Activated CD8-positive, alpha-beta T cell treated with anti-CD3 and anti-CD28 coated beads for 36 hours (primary cell): Measurements from ENCODE around the gene SNRNP48. TPM values are rescaled to one million over a fixed set of nuclear protein-coding genes. Genes with fewer than 3 reads are reported as not detected.

ENCODE experiments used
- ATAC-seq: fragments of 200-7000 bp; cut with Tn5 transposase; one replicate; pipeline ENCODE4 v1.10.0; 2021; ENCODE audit warnings: mild to moderate bottlenecking, moderate library complexity
- CTCF ChIA-PET: fragments of 350-600 bp; sonication (Branson Sonifier 250); formaldehyde crosslinking; loops from one replicate; lab custom pipeline; 2021; ENCODE audit warnings: antibody characterized with exemption; lab: Charles Lee
- POLR2A ChIA-PET: fragments of 350-600 bp; sonication (Branson Sonifier 250); formaldehyde crosslinking; loops from one replicate; lab custom pipeline; 2021; ENCODE audit warnings: antibody characterized with exemption; lab: Charles Lee
- DNase-seq: peaks from one replicate; pipeline ENCODE4 v3.0.0-alpha.2; 2020
- H3K27ac Mint-ChIP-seq: one replicate; pipeline ENCODE4 v1.8.0; 2021; ENCODE audit warnings: mild to moderate bottlenecking, mixed read lengths
- H3K27me3 Mint-ChIP-seq: one replicate; pipeline ENCODE4 v1.8.0; 2021; ENCODE audit warnings: mixed read lengths
- H3K36me3 Mint-ChIP-seq: one replicate; pipeline ENCODE4 v1.8.0; 2021; ENCODE audit warnings: low read depth, mixed read lengths
- H3K4me1 Mint-ChIP-seq: one replicate; pipeline ENCODE4 v1.8.0; 2021; ENCODE audit warnings: low read depth, mixed read lengths
- H3K4me3 Mint-ChIP-seq: one replicate; pipeline ENCODE4 v1.8.0; 2021; ENCODE audit warnings: mild to moderate bottlenecking, moderate library complexity, mixed read lengths
- H3K9me3 Mint-ChIP-seq: one replicate; pipeline ENCODE4 v1.8.0; 2021; ENCODE audit warnings: mixed read lengths
- intact Hi-C: fragments of 100-400 bp; cut with micrococcal nuclease; formaldehyde crosslinking; loops from one replicate; pipeline ENCODE4 v1.10.0; 2022
- total RNA-seq, 2 experiments: library from RNA; stranded (reverse); gene quantifications; one replicate each; pipeline ENCODE4 v1.2.3, GENCODE V29; 2021
- TF ChIP-seq, protein P1 (sequence below): fragments of 200-600 bp; IDR thresholded peaks from one replicate; pipeline ENCODE4 v1.8.0; 2022; ENCODE audit warnings: antibody characterized with exemption, mild to moderate bottlenecking

Gene SNRNP48
- total RNA-seq = 10 to 100 TPM; 19.8 to 22.4 TPM

GRCh38 chr6:7589949-7590917 lies at the start of gene SNRNP48:
TSS of gene SNRNP48 (plus strand) at chr6:7590198. CDS start at chr6:7590258, 60 bp downstream.
- ATAC-seq = peak; percentile 99
- peaks cover 20% of the 10 kb centered on the region for H3K36me3 Mint-ChIP-seq
- TF ChIP-seq, protein P1, sequence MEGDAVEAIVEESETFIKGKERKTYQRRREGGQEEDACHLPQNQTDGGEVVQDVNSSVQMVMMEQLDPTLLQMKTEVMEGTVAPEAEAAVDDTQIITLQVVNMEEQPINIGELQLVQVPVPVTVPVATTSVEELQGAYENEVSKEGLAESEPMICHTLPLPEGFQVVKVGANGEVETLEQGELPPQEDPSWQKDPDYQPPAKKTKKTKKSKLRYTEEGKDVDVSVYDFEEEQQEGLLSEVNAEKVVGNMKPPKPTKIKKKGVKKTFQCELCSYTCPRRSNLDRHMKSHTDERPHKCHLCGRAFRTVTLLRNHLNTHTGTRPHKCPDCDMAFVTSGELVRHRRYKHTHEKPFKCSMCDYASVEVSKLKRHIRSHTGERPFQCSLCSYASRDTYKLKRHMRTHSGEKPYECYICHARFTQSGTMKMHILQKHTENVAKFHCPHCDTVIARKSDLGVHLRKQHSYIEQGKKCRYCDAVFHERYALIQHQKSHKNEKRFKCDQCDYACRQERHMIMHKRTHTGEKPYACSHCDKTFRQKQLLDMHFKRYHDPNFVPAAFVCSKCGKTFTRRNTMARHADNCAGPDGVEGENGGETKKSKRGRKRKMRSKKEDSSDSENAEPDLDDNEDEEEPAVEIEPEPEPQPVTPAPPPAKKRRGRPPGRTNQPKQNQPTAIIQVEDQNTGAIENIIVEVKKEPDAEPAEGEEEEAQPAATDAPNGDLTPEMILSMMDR = no peak
- H3K9me3 Mint-ChIP-seq = no peaks in the 10 kb centered on the region
- ChIA-PET CTCF (interaction anchor here (1.0 to 1.2 kb wide), 5 partner anchors 10 to 481 kb away, joined by 3 to 5 read pairs (median 4); no protein-coding TSS in a partner anchor), POLR2A (interaction anchor here (0.6 to 1.6 kb wide), 8 partner anchors 7 to 275 kb away, joined by 3 to 7 read pairs (median 4); no protein-coding TSS in a partner anchor)
- H3K27ac Mint-ChIP-seq = peak within 1 kb of the TSS; percentile 93
- DNase-seq = peak; percentile 97
- H3K4me3 Mint-ChIP-seq = peak within 1 kb of the TSS; percentile 98
- no peaks in the 10 kb centered on the region for H3K27me3 Mint-ChIP-seq
- H3K4me1 Mint-ChIP-seq = peaks cover 35% of the 10 kb centered on the region
- intact Hi-C loops = no loop called here

DNA sequence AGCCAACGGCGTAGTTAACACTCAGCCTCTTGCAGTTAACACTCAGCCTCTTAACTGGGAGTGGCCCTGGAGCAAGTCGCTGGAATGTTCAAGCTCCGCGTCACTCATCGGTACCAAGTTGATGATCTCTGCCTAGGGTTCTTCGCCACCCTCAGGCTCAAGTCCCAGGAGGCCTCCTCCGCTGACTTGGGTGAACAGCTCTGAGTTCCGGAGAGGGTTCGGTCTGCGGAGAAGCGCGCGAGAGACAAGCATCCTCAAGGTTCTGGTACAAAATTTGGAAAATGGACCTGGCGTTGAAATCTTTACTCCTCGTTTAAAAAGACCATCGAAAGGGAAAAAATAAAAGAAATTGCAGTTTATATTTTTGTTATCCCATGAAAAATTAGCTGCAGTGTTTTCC lies 49.4 kb upstream of the SNRNP48 start:
- H3K27ac Mint-ChIP-seq = no peak overlapping the region
- ChIA-PET POLR2A (interaction anchor here (0.9 to 1.4 kb wide), 3 partner anchors 39 to 74 kb away, joined by 3 read pairs; no protein-coding TSS in a partner anchor), CTCF (interaction anchor here (0.6 kb wide), 1 partner anchor 151 kb away, joined by 3 read pairs; the partner anchor contains the start of gene RIOK1)
- H3K36me3 Mint-ChIP-seq = no peaks in the 10 kb centered on the region
- peaks cover 60% of the 10 kb centered on the region for H3K27me3 Mint-ChIP-seq
- ATAC-seq (no peak), DNase-seq (no peak)
- TF ChIP-seq, protein P1 = no peak
- intact Hi-C loops = no loop called here
- H3K9me3 Mint-ChIP-seq = no peaks in the 10 kb centered on the region
- peaks cover 8% of the 10 kb centered on the region for H3K4me1 Mint-ChIP-seq
- peak overlapping the region; percentile 57 for H3K4me3 Mint-ChIP-seq

- intact Hi-C loops = no loop called here
- Mint-ChIP-seq H3K27ac (no peak within 1 kb of the TSS), H3K36me3 (no peaks in the 10 kb centered on the region), H3K4me1 (peaks cover 8% of the 10 kb centered on the region), H3K9me3 (no peaks in the 10 kb centered on the region), H3K4me3 (peak within 1 kb of the TSS; percentile 68), H3K27me3 (peaks cover 60% of the 10 kb centered on the region)
- ATAC-seq (peak; percentile 73), DNase-seq (peak; percentile 44)
- CTCF ChIA-PET = interaction anchor here (0.6 kb wide), 1 partner anchor 152 kb away, joined by 3 read pairs; the partner anchor contains the start of gene RIOK1
- POLR2A ChIA-PET = interaction anchor here (0.9 to 1.4 kb wide), 3 partner anchors 38 to 73 kb away, joined by 3 read pairs; no protein-coding TSS in a partner anchor
- TF ChIP-seq, protein P1 = no peak
Observed at GRCh38 chr6:7541175-7542064, 48.6 kb upstream of the SNRNP48 start, which contains the start of gene DSP. TSS of gene DSP (plus strand) at chr6:7541671. CDS start at chr6:7541916, 245 bp downstream.

DNA sequence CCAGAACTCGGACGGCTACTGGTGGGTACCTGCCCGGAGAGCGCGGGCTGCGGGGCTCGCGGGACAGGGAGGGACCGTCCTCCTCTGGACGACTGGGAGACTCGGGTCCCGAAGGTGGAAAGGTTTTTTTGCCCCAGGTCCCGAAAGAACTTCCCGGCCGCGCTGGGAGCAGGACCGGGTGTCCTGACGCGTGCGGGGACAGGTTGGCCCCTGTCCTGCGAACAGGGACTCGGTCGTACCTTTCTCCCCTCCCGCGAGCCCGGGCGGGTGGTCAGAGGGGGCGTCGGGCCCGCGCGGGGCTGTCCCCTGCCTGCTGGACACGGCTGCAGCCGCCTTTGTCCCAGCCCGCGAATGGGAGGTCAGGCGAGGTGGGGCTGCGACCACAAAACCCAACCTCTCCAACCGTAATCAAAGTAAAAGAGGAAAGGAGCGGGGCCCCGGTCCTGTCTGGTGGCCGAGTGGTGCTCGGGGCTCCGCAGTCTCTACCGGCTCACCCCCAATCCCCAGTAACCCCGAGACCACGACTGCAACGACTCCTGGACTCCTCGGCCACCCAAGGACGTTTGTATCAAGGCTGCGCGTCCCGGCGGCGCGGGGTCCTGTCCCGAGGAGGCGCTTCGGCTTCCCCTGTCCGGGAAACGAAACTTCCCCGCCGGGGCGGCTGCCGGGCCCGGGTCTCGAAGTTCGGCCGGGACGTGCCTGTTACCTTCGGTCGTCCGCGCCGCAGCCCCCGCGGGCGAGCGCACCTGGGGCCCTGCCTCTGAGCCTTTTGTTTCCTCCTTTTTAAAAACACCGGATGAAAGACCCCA lies 47.7 kb upstream of the SNRNP48 start:
- intact Hi-C loops = no loop called here
- TF ChIP-seq, protein P1 = no peak
- ChIA-PET POLR2A (interaction anchor here (1.4 kb wide), 1 partner anchor 38 kb away, joined by 3 read pairs; no protein-coding TSS in a partner anchor), CTCF (no interaction called here)
- ATAC-seq (no peak), DNase-seq (peak; percentile 9)
- H3K4me3 Mint-ChIP-seq = peak overlapping the region; percentile 68
- peaks cover 60% of the 10 kb centered on the region for H3K27me3 Mint-ChIP-seq
- H3K36me3 Mint-ChIP-seq = no peaks in the 10 kb centered on the region
- H3K9me3 Mint-ChIP-seq = no peaks in the 10 kb centered on the region
- peaks cover 8% of the 10 kb centered on the region for H3K4me1 Mint-ChIP-seq
- no peak overlapping the region for H3K27ac Mint-ChIP-seq
